ENCODE results near the gene CREBRF. TPM values are rescaled to one million over a fixed set of nuclear protein-coding genes. Genes with fewer than 3 reads are reported as not detected.

Gene CREBRF
- total and polyA plus RNA-seq, 12 donors = 5.3 to 38.2 (median 20.8) TPM

- Histone ChIP-seq H3K4me3 (no peak overlapping the region), H3K9me3 (replicated peaks in 1 of 3) (no peaks in the 10 kb centered on the region), H3K27ac (peak overlapping the region in 2 of 5 donors; percentile 33 to 59), H3K36me3 (replicated peaks in 1 of 2) (peaks cover 0 to 14% of the 10 kb centered on the region in 2 donors), H3K4me1 (replicated peaks in 1 of 2) (peaks cover 35 to 40% of the 10 kb centered on the region in 2 donors), H3K27me3 (no peaks in the 10 kb centered on the region)
- intact Hi-C loops (cut with DNase I) = no loop called here
- peak in 2 of 7 donors; percentile 11 to 35 for DNase-seq
- no peak for TF ChIP-seq POLR2A (IDR thresholded peaks at IDR 0.05)
- TF ChIP-seq CTCF (IDR thresholded peaks at IDR 0.05) = no peak
- WGBS, 4 donors = 31 to 44% (median 39%) methylated on average over 5 of the region's 5 CpGs
Measured at GRCh38 chr5:173020154-173020581, 36.0 kb upstream of the CREBRF start.

GRCh38 chr5:173020643-173021042 lies 35.5 kb upstream of the CREBRF start:
- Histone ChIP-seq H3K9me3 (replicated peaks in 1 of 3) (no peaks in the 10 kb centered on the region), H3K4me1 (replicated peaks in 1 of 2) (peaks cover 30 to 35% of the 10 kb centered on the region in 2 donors), H3K27ac (peak overlapping the region in 2 of 5 donors; percentile 33 to 59), H3K4me3 (no peak overlapping the region), H3K36me3 (replicated peaks in 1 of 2) (peaks cover 0 to 14% of the 10 kb centered on the region in 2 donors), H3K27me3 (no peaks in the 10 kb centered on the region)
- peak in 2 of 7 donors; percentile 23 to 54 for DNase-seq
- TF ChIP-seq POLR2A (IDR thresholded peaks at IDR 0.05) (no peak), CTCF (IDR thresholded peaks at IDR 0.05) (no peak)
- intact Hi-C loops (cut with DNase I) = no loop called here
- WGBS, 4 donors = 71 to 91% (median 83%) methylated on average over 8 to 9 of the region's 9 CpGs

- peaks cover 0 to 10% of the 10 kb centered on the region in 2 donors for H3K36me3 ChIP-seq (replicated peaks in 1 of 2)
- intact Hi-C loops (cut with DNase I) = no loop called here
- H3K4me3 ChIP-seq = no peak overlapping the region
- peak in 2 of 7 donors; percentile 1 to 38 for DNase-seq
- no peak for TF ChIP-seq POLR2A (IDR thresholded peaks at IDR 0.05)
- TF ChIP-seq CTCF (IDR thresholded peaks at IDR 0.05) = no peak
- no peak overlapping the region for H3K27ac ChIP-seq
- no peaks in the 10 kb centered on the region for H3K9me3 ChIP-seq (replicated peaks in 1 of 3)
- peaks cover 26 to 33% of the 10 kb centered on the region in 2 donors for H3K4me1 ChIP-seq (replicated peaks in 1 of 2)
- H3K27me3 ChIP-seq = no peaks in the 10 kb centered on the region
- WGBS, 4 donors = 86 to 89% (median 88%) methylated on average over 6 of the region's 6 CpGs
Measured at GRCh38 chr5:173025651-173026050, 30.5 kb upstream of the CREBRF start.

- peak in 2 of 7 donors; percentile 9 to 10 for DNase-seq
- WGBS, 4 donors = 90 to 93% (median 91%) methylated on average over 7 of the region's 7 CpGs
Measured at GRCh38 chr5:173027905-173028304, 28.2 kb upstream of the CREBRF start.

More at GRCh38 chr5:173027905-173028304, 28.2 kb upstream of the CREBRF start:
- Histone ChIP-seq H3K4me3 (no peak overlapping the region), H3K27ac (no peak overlapping the region), H3K27me3 (no peaks in the 10 kb centered on the region), H3K9me3 (replicated peaks in 1 of 3) (no peaks in the 10 kb centered on the region), H3K4me1 (replicated peaks in 1 of 2) (peaks cover 26 to 30% of the 10 kb centered on the region in 2 donors), H3K36me3 (replicated peaks in 1 of 2) (no peaks in the 10 kb centered on the region)
- TF ChIP-seq CTCF (IDR thresholded peaks at IDR 0.05) (no peak), POLR2A (IDR thresholded peaks at IDR 0.05) (no peak)
- intact Hi-C loops (cut with DNase I) = no loop called here

Measured in adrenal gland (tissue), 12 donors.